Inflammatory macrophage (primary cell): ENCODE data around the gene INAFM2.

Experiments used
- DNase-seq, 2 donors: peaks; one replicate each; pipeline ENCODE4 v3.0.0-alpha.2; 2020 to 2022

Gene INAFM2

GRCh38 chr15:40287968-40288367 is 35.5 kb upstream of the INAFM2 start:
- DNase-seq, result no peak

- DNase-seq, result no peak
Observed at GRCh38 chr15:40289140-40289775, 34.2 kb upstream of the INAFM2 start.

- no peak for DNase-seq
Observed at GRCh38 chr15:40290545-40290917, 33.0 kb upstream of the INAFM2 start.

- no peak for DNase-seq
Observed at GRCh38 chr15:40290918-40291574, 32.4 kb upstream of the INAFM2 start.

- no peak for DNase-seq
Observed at GRCh38 chr15:40292246-40292645, 31.2 kb upstream of the INAFM2 start.

GRCh38 chr15:40293006-40293405 is 30.5 kb upstream of the INAFM2 start:
- no peak for DNase-seq

- DNase-seq, result peak in 1 of 2 donors; percentile 42
Observed at GRCh38 chr15:40293905-40294895, 29.3 kb upstream of the INAFM2 start.

GRCh38 chr15:40295297-40295696 is 28.2 kb upstream of the INAFM2 start:
- no peak for DNase-seq

GRCh38 chr15:40295877-40296560 is 27.5 kb upstream of the INAFM2 start:
- no peak for DNase-seq

GRCh38 chr15:40296561-40297230 is 26.8 kb upstream of the INAFM2 start:
- DNase-seq, result no peak

GRCh38 chr15:40297356-40297755 is 26.1 kb upstream of the INAFM2 start:
- no peak for DNase-seq

GRCh38 chr15:40298216-40298935 is 25.1 kb upstream of the INAFM2 start:
- DNase-seq, result no peak

GRCh38 chr15:40300367-40300766 is 23.1 kb upstream of the INAFM2 start:
- no peak for DNase-seq

GRCh38 chr15:40300771-40301170 is 22.7 kb upstream of the INAFM2 start:
- no peak for DNase-seq

- DNase-seq, result peak in 1 of 2 donors; percentile 33
Observed at GRCh38 chr15:40301467-40302179, 21.9 kb upstream of the INAFM2 start.

GRCh38 chr15:40302288-40302886 is 21.1 kb upstream of the INAFM2 start:
- DNase-seq, result no peak

- no peak for DNase-seq
Observed at GRCh38 chr15:40302981-40303380, 20.5 kb upstream of the INAFM2 start.

GRCh38 chr15:40303576-40303975 is 19.9 kb upstream of the INAFM2 start:
- DNase-seq, result no peak

- DNase-seq, result no peak
Observed at GRCh38 chr15:40305281-40305680, 18.2 kb upstream of the INAFM2 start.

GRCh38 chr15:40306371-40306770 is 17.1 kb upstream of the INAFM2 start:
- DNase-seq, result peak; percentile 55 to 65
